Embryonic facial prominence (tissue), 1 donor: ENCODE measurements around the gene PKN1.
"Not testable (repeated sequence)": the region's sequence is repeated elsewhere in the genome, so short reads cannot be mapped to it uniquely, and the experiment has no call there.

Experiments used
- DNase-seq: peaks from one replicate; pipeline ENCODE4 v3.0.0-alpha.2; 2016; ENCODE audit errors: extremely low spot score

Gene PKN1

GRCh38 chr19:14430712-14431111 lies 2.4 kb upstream of the PKN1 start:
- no peak for DNase-seq

- DNase-seq, result no peak
Observed at GRCh38 chr19:14433554-14434501, 722 bp downstream of the PKN1 start.

GRCh38 chr19:14434543-14435319 lies 1.6 kb downstream of the PKN1 start:
- no peak for DNase-seq

- no peak for DNase-seq
Observed at GRCh38 chr19:14435320-14436050, 2.4 kb downstream of the PKN1 start.

- no peak for DNase-seq
Observed at GRCh38 chr19:14437578-14438140, 4.6 kb downstream of the PKN1 start.

- no peak for DNase-seq
Observed at GRCh38 chr19:14439014-14439413, 5.9 kb downstream of the PKN1 start.

GRCh38 chr19:14440049-14440448 lies 6.9 kb downstream of the PKN1 start:
- DNase-seq, result no peak

- no peak for DNase-seq
Observed at GRCh38 chr19:14441041-14441938, 8.2 kb downstream of the PKN1 start.

- DNase-seq, result no peak
Observed at GRCh38 chr19:14442891-14443631, 10.0 kb downstream of the PKN1 start.

- no peak for DNase-seq
Observed at GRCh38 chr19:14443632-14444216, 10.6 kb downstream of the PKN1 start.

- DNase-seq, result no peak
Observed at GRCh38 chr19:14446336-14447036, 13.4 kb downstream of the PKN1 start.

- DNase-seq, result no peak
Observed at GRCh38 chr19:14449321-14449720, 16.2 kb downstream of the PKN1 start.

GRCh38 chr19:14450168-14450874 lies 17.2 kb downstream of the PKN1 start:
- DNase-seq, result no peak

GRCh38 chr19:14450876-14451275 lies 17.8 kb downstream of the PKN1 start:
- DNase-seq, result no peak

GRCh38 chr19:14452303-14452702 lies 19.2 kb downstream of the PKN1 start:
- DNase-seq, result not testable (repeated sequence)

- DNase-seq, result no peak
Observed at GRCh38 chr19:14459703-14460102, 26.6 kb downstream of the PKN1 start.

- no peak for DNase-seq
Observed at GRCh38 chr19:14460935-14461334, 27.8 kb downstream of the PKN1 start.

- not testable (repeated sequence) for DNase-seq
Observed at GRCh38 chr19:14462401-14462800, 29.3 kb downstream of the PKN1 start.
